Activated CD4-positive, alpha-beta T cell treated with anti-CD3 and anti-CD28 coated beads for 1 hour (primary cell): Measurements from ENCODE around the gene NTSR1.

ENCODE experiments used
- DNase-seq: peaks from one replicate; pipeline ENCODE4 v3.0.0-alpha.2; 2020

NTSR1 gene

GRCh38 chr20:62791301-62792181, 82.9 kb downstream of the NTSR1 start:
- peak; percentile 60 for DNase-seq

GRCh38 chr20:62792182-62792939, 83.7 kb downstream of the NTSR1 start:
- no peak for DNase-seq

GRCh38 chr20:62792940-62793756, 84.5 kb downstream of the NTSR1 start:
- DNase-seq: no peak

- DNase-seq: no peak
These were observed 85.0 kb downstream of the NTSR1 start for GRCh38 chr20:62793757-62794006.

GRCh38 chr20:62794007-62794724, 85.5 kb downstream of the NTSR1 start:
- peak; percentile 82 for DNase-seq

- DNase-seq: peak; percentile 56
These were observed 86.6 kb downstream of the NTSR1 start for GRCh38 chr20:62795023-62795761.

- DNase-seq: no peak
These were observed 88.3 kb downstream of the NTSR1 start for GRCh38 chr20:62796699-62797491.

GRCh38 chr20:62797671-62798532, 89.3 kb downstream of the NTSR1 start:
- DNase-seq: no peak

GRCh38 chr20:62799036-62799435, 90.4 kb downstream of the NTSR1 start:
- DNase-seq: no peak

GRCh38 chr20:62799459-62799858, 90.8 kb downstream of the NTSR1 start:
- DNase-seq: no peak

GRCh38 chr20:62799873-62800272, 91.2 kb downstream of the NTSR1 start:
- DNase-seq: no peak

- no peak for DNase-seq
These were observed 92.0 kb downstream of the NTSR1 start for GRCh38 chr20:62800314-62801259.

- no peak for DNase-seq
These were observed 92.8 kb downstream of the NTSR1 start for GRCh38 chr20:62801284-62802010.

- no peak for DNase-seq
These were observed 93.5 kb downstream of the NTSR1 start for GRCh38 chr20:62802026-62802712.

- no peak for DNase-seq
These were observed 95.5 kb downstream of the NTSR1 start for GRCh38 chr20:62804021-62804626.

- DNase-seq: peak; percentile 64
These were observed 96.1 kb downstream of the NTSR1 start, which contains the start of gene OGFR for GRCh38 chr20:62804627-62805154. OGFR (plus strand) TSS chr20:62804835; CDS start chr20:62804860, 25 bp downstream.
